Breast epithelium (tissue), 4 donors: ENCODE data around the gene L3MBTL2. TPM values are rescaled to one million over a fixed set of nuclear protein-coding genes. Genes with fewer than 3 reads are reported as not detected.

ENCODE experiments used
- DNase-seq, 2 donors: peaks; one replicate each; pipeline ENCODE4 v3.0.0-alpha.2; 2019; ENCODE audit warnings: low spot score in 2 of 2
- H3K27ac ChIP-seq, 2 donors: fragments of 200-600 bp; sonication (generic) in 1 of 2; one replicate each; pipeline ENCODE4 v1.5.1; 2016 to 2019; ENCODE audit warnings: mild to moderate bottlenecking in 1 of 2
- H3K27me3 ChIP-seq, 2 donors: fragments of 200-600 bp; sonication (generic) in 1 of 2; one replicate each; pipeline versions ENCODE4 v1.5.1 to v1.6.0; 2017 to 2019; ENCODE audit warnings: control low read depth in 1 of 2, mild to moderate bottlenecking in 1 of 2
- H3K36me3 ChIP-seq: fragments of 200-600 bp; one replicate; pipeline ENCODE4 v1.5.1; 2019
- H3K4me1 ChIP-seq, 2 donors: fragments of 200-600 bp; sonication (generic); one replicate each; pipeline ENCODE4 v1.5.1; 2016 to 2019; ENCODE audit warnings: control low read depth in 1 of 2
- H3K4me3 ChIP-seq, 3 donors: fragments of 200-600 bp; sonication (generic); 1 replicate in 2 of 3; 2 replicates in 1 of 3; pipeline ENCODE4 v1.5.1; 2016 to 2019; ENCODE audit warnings: mild to moderate bottlenecking in 3 of 3, moderate library complexity in 2 of 3
- H3K9me3 ChIP-seq, 2 donors: fragments of 200-600 bp; sonication (generic) in 1 of 2; one replicate each; pipeline ENCODE4 v1.5.1; 2016 to 2019; ENCODE audit warnings: control low read depth in 1 of 2
- CTCF ChIP-seq, 3 donors: fragments of 450-650 bp; IDR thresholded peaks; one replicate each; pipeline ENCODE4 v1.5.1; 2016 to 2017; ENCODE audit warnings: antibody characterized with exemption in 3 of 3, mild to moderate bottlenecking in 3 of 3, moderate library complexity in 3 of 3
- POLR2A ChIP-seq: fragments of 450-650 bp; IDR thresholded peaks from one replicate; pipeline ENCODE4 v1.6.1; 2016; ENCODE audit warnings: antibody characterized with exemption, mild to moderate bottlenecking, moderate library complexity
- POLR2AphosphoS5 ChIP-seq, 3 donors: sonication (generic); formaldehyde crosslinking; IDR thresholded peaks; one replicate each; pipeline ENCODE4 v1.6.1; 2017; ENCODE audit warnings: antibody characterized with exemption in 3 of 3
- intact Hi-C: fragments of 100-400 bp; cut with DNase I; formaldehyde crosslinking; loops from one replicate; pipeline ENCODE4 v1.15.1; 2023; ENCODE audit warnings: low total_unique reads
- total RNA-seq, 3 donors: library from RNA; depleted of rRNA; stranded (reverse); fragments of >200 nt; gene quantifications; one replicate each; pipeline ENCODE4 v1.1.0, GENCODE V29; 2016

The L3MBTL2 gene
- total RNA-seq, 3 donors from 2014 or later = 13.1 to 22.5 (median 17.0) TPM

DNA sequence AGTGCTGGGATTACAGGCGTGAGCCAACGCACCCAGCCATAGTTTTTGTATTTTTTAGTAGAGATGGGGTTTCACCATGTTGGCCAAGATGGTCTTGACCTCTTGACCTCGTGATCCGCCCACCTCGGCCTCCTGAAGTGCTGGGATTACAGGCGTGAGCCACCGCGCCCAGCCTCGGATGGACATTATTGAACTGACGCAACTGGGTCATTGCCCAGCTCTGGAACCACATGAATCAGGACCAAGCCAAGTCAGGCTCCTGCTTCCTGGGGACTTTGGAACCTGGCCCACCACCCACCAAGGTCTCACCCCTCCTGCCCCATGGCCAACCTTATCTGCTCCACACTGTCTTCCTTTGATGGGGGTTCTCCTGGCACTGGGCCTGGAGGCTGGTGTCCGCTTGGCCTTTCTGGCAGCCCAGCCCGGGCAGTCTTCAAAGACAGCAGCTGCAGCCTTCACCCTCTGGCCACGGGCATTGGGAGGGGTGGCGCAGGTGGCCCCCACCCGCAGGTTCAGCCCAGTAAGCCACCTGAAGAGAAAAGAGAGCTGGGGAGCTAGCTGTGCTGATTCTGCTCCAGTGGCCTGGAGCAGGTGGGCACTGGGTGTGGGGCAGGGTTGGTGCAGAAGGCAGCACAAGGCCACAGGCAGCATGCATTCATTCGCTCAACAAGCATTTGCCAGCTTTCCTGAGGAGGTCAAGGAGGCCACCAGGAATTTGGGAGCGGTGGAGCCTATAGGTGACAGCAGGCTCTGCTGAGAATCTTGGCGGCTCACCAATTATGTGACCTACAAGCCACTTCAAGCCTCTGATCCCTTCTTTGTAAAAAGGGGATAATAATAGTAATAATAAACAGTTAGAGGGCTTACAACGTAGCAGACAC, 29.9 kb downstream of the L3MBTL2 start:
- Histone ChIP-seq H3K27me3 (no peaks in the 10 kb centered on the region), H3K27ac (no peak overlapping the region), H3K4me3 (no peak overlapping the region), H3K9me3 (no peaks in the 10 kb centered on the region), H3K4me1 (peaks cover 0 to 4% of the 10 kb centered on the region in 2 donors), H3K36me3 (no peaks in the 10 kb centered on the region)
- TF ChIP-seq POLR2AphosphoS5 (IDR thresholded peaks at IDR 0.05) (no peak), CTCF (IDR thresholded peaks at IDR 0.05) (no peak)
- DNase-seq = no peak
- intact Hi-C loops = no loop called here

DNA sequence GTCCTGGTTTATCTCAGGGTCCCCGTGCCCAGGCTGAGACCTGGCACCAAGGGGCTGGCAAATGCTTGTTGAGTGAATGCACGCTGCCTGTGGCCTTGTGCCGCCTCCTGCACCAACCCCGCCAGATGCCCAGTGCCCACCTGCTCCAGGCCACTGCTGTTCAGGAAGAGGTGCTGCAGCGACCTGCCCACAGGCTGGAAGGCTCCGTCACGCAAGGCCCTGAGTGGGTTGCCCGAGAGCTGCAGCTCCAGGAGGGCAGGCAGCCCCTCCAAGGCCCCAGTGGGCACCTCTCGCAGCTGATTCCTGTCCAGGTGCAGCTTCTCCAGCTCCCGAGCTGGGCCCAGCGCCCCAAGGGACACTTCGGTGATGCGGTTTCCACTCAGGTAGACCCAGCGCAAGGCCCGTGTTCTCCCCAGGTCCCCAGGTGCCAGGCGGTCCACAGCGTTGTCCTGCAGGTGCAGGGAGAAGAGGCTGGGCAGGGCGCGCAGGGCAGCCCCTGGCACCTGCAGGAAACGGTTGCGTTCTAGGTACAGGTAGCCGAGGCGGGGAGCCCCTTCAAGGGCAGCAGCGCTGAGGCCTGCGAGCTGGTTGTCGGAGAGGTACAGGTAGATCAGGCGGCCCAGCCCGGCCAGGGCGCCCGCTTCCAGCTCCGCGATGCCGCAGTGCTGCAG, 32.1 kb downstream of the L3MBTL2 start:
- Histone ChIP-seq H3K27ac (peak overlapping the region; percentile 69 to 74), H3K4me3 (peak overlapping the region; percentile 41 to 87 (median 59)), H3K4me1 (peaks cover 0 to 4% of the 10 kb centered on the region in 2 donors), H3K36me3 (no peaks in the 10 kb centered on the region), H3K27me3 (no peaks in the 10 kb centered on the region), H3K9me3 (no peaks in the 10 kb centered on the region)
- intact Hi-C loops = no loop called here
- TF ChIP-seq CTCF (IDR thresholded peaks at IDR 0.05) (no peak), POLR2AphosphoS5 (IDR thresholded peaks at IDR 0.05) (no peak), POLR2A (no peak)
- DNase-seq = no peak

DNA sequence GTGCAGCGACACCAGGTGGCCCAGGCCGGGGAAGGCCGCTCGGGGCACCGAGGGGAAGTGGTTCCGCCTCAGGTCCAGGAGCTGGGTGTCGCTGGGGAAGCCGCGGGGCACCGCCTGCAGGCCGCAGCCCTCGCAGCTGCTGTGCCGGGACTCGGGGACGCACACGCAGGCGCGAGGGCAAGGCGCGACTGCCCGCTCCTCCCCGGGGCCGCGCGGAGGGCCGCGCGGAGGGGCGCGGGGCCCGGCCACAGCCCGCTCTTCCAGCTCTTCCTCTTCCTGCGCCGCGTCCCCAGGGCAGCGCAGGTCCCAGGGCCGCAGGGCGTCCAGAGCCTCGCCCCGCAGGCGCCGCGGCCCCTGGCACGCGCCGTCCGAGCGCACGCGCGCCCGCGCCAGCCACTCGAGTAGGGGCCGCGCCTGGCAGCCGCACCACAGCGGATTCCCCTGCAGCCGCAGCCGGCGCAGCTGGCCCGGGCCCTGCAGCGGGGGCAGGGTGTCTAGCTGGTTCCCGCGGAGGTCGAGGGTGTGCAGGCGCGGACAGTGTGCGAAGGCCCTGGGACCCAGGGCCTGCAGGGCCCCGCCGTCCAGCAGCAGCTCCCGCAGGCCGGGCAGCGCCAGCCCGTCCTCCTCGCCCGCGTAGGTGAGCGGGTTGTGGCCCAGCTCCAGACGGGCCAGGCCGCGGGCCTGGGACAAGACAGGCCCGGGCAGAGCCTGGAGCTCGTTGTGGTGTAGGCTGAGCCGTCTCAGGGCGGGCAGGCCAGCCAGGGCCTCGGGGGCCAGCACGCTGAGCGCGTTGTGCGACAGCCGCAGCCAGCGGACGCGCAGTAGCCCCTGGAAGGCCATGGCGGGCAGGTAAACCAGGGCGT, 32.8 kb downstream of the L3MBTL2 start:
- peak; percentile 44 to 77 for DNase-seq
- H3K36me3 ChIP-seq = no peaks in the 10 kb centered on the region
- intact Hi-C loops = no loop called here

DNA sequence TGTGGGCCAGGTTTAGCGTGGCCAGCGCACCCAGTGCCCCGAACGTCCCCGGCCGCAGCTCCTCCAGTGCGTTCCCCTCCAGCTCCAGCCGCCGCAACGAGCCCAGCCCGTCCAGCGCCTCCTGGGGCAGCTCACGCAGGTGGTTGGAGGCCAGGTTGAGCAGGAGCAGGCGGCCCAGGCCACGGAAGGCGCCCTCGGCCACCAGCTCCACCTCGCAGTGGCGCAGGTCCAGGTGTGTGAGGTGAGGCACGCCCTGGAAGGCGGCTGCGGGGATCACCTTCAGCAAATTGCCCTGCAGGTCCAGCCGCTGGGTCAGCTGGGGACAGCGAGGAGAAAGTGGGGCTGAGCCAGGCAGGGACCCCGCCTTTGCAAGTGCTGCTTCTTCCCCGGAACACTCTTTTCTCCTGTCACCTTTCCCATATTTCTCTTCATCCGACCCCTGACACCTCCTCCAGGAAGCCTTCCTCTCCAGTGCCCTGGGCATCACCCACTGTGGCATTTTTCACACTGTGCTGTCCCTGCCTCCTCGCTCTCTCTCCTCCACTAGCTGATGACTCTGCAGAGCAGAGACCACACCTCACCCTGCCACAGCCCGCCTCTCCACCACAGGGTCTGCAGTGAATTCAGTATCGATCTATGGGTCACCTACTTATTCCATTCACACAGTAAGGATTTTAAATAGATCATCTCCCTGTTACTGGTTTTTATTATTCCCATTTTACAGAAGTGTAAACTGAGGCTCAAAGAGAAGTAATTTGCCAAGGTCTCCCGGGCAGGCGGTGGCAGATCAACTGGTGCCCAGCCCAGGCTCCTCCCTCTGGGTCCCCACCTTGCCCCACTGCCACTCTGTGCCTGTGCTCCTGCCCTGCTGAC, 33.7 kb downstream of the L3MBTL2 start:
- peak in 1 of 2 donors; percentile 32 for DNase-seq
- Histone ChIP-seq H3K36me3 (no peaks in the 10 kb centered on the region), H3K4me3 (peak overlapping the region in 2 of 3 donors; percentile 59 to 87), H3K27me3 (no peaks in the 10 kb centered on the region), H3K27ac (peak overlapping the region; percentile 74 to 78), H3K9me3 (no peaks in the 10 kb centered on the region), H3K4me1 (peaks cover 0 to 4% of the 10 kb centered on the region in 2 donors)
- intact Hi-C loops = no loop called here
- TF ChIP-seq POLR2A = no peak
- TF ChIP-seq POLR2AphosphoS5 (IDR thresholded peaks at IDR 0.05) = no peak
- TF ChIP-seq CTCF (IDR thresholded peaks at IDR 0.05) = no peak

More for the DNA sequence above, 32.8 kb downstream of the L3MBTL2 start:
- no peaks in the 10 kb centered on the region for H3K9me3 ChIP-seq
- peaks cover 0 to 4% of the 10 kb centered on the region in 2 donors for H3K4me1 ChIP-seq
- TF ChIP-seq POLR2AphosphoS5 (IDR thresholded peaks at IDR 0.05) (no peak), CTCF (IDR thresholded peaks at IDR 0.05) (peak; percentile 29 to 58 (median 49))
- H3K4me3 ChIP-seq = peak overlapping the region; percentile 41 to 87 (median 59)
- peak overlapping the region; percentile 69 to 74 for H3K27ac ChIP-seq
- no peaks in the 10 kb centered on the region for H3K27me3 ChIP-seq
